ENCODE measurements around the gene FIGN.

Gene FIGN

DNA sequence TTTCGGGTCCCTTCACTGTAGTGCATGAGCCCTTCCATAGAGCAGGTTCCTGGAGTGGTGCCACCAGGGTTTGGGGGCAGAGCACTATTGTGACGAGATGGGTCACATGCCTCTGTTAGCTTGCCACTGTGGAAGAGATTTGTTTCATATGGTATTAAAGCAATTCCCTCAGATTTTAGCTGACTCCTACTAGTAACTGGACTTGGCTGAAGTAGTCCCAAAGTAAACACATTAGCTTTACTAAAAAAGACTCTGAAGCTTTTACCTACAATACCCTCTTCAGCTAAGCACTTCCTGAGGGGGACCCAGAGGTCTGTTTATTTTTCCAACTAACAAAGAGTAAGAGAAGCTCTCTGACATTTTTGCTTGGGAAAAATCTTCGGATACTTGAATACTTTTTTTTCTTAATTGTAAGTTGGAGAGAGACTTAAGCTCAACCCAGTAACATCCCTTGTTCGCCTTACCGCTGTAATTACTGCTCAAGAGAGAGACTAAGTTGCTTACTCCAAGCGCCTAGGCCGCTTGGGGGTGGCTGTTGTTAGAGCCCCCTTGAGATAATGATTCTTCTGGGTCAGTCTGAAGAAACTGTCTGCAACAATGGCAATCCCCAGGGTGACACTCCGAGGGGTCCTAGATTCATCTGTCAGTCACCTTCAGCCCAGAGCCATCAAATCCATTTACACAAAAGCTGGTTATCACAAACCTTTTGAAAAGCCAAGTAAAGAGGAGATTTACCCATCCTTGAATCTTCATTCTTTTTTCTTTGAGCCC lies 177.4 kb downstream of the FIGN start:
- DNase-seq (ENCODE audit: low spot score) = no peak

DNA sequence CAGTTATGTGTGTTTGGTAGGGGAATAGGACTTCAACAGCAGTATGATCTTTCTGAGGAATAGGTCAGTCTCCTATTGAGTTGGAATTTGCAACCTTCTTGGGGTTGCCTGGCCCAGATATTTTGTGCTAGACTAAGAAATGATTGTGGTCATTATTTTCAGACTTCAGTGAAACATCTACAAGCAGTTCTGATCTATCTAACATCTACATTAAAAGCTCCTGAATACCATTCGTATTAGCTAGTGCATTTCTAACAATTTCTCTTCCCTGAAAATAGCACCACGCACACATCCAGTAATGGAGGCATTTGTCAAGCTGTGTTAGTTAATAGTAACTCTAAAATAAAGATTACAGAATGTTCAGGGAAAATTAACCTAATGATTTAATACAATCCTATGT lies 179.3 kb downstream of the FIGN start:
- no peak for DNase-seq (ENCODE audit: low spot score)

- DNase-seq (ENCODE audit: low spot score) = no peak
These were observed 180.9 kb downstream of the FIGN start for GRCh38 chr2:163554864-163555263.

DNA sequence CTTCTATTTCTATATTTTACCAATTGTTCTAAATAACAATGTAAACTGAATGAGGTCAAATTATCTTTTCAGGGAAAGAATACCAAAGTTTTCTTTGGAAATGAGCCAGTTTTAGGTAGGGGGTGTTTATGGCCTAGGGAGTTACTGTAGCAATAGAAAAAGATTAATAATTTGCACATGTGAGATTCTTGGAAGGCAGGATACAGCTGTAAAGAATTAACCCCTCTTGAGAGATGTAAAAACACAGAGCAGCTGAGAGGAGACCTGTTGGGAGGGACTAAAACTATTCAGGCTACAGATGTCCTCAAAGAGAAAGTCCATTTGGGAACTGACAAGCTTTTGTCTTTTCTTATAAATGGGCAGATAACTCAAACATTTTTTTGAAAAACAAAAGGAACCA lies 182.2 kb downstream of the FIGN start:
- DNase-seq (ENCODE audit: low spot score) = no peak

DNA sequence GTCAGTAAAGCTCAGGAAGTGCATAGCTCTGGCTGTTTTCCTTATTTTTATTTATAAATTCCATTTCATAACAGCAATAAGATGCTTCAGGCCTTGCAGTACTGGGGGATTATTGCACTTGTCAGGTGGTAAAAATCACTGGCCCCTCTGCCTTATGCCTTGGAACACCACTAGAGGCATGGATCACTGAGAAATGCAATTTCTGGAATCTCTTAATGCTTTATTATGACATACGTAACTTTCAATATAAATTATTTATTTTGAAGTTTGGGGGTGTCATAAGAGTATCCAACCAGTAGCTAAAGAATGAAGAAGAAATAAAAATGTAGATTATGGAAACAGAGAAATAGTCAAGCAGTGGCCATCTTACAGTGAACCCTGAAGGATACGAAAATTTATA lies 183.1 kb downstream of the FIGN start:
- DNase-seq (ENCODE audit: low spot score) = no peak

GRCh38 chr2:163551616-163552373 lies 184.0 kb downstream of the FIGN start:
- peak; percentile 33 for DNase-seq (ENCODE audit: low spot score)

- DNase-seq (ENCODE audit: low spot score) = no peak
These were observed 186.8 kb downstream of the FIGN start for GRCh38 chr2:163548970-163549369.
